OCI-LY3 (cell line): Measurements from ENCODE around the gene SPACA6.
"Not testable (repeated sequence)": the region's sequence is repeated elsewhere in the genome, so short reads cannot be mapped to it uniquely, and the experiment has no call there.

ENCODE experiments used
- CTCF ChIP-seq: fragments of 200-600, 300-600 bp; sonication (generic); IDR thresholded peaks from 2 replicates; pipeline ENCODE4 v1.5.1; 2014; ENCODE audit warnings: antibody characterized with exemption, low read length, low read depth
- EZH2phosphoT487 ChIP-seq: fragments of 200-600 bp; shearing (Covaris generic); IDR thresholded peaks from 2 replicates; pipeline ENCODE4 v1.6.1; 2018; ENCODE audit warnings: antibody characterized with exemption, mixed run types, low read depth

DNA sequence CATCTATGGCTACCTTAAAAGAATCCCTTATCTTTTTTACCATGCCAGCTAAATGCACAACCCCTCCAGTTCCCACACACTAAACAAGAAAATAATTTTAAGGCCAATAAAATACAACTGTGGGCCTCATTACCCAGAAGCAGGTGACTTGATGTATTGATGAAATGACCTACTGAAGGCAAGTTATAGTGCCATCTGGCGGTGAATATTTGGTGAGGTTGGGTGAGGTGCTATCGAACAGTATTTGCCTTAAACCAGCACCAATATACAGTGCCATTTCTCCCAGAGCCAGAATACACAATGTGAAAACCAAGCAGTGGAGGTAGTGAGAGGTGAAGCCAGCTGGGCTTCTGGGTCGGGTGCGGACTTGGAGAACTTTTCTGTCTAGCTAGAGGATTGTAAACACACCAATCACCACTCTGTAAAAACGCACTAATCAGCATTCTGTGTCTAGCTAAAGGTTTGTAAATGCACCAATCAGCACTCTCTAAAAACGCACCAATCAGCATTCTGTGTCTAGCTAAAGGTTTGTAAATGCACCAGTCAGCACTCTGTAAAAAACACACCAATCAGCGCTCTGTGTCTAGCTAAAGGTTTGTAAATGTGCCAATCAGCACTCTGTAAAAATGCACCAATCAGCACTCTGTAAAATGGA lies 17.1 kb upstream of the SPACA6 start:
- peak; percentile 65 for TF ChIP-seq CTCF
- TF ChIP-seq EZH2phosphoT487, result not testable (repeated sequence)
